Left ventricle myocardium inferior (tissue), 1 donor: ENCODE data around the gene HSPA1B. TPM values are rescaled to one million over a fixed set of nuclear protein-coding genes. Genes with fewer than 3 reads are reported as not detected.
"Not testable (repeated sequence)": the region's sequence is repeated elsewhere in the genome, so short reads cannot be mapped to it uniquely, and the experiment has no call there.

Source experiments
- DNase-seq: peaks from one replicate; pipeline ENCODE4 v3.0.0-alpha.2; 2020
- H3K27ac ChIP-seq: fragments of 200-600 bp; replicated peaks from 2 replicates; pipeline ENCODE4 v1.8.0; 2021
- H3K27me3 ChIP-seq: fragments of 200-600 bp; 2 replicates; pipeline ENCODE4 v1.8.0; 2021; ENCODE audit warnings: low read depth
- H3K36me3 ChIP-seq: fragments of 200-600 bp; 2 replicates; pipeline ENCODE4 v1.8.0; 2021
- H3K4me1 ChIP-seq: fragments of 200-600 bp; 2 replicates; pipeline ENCODE4 v1.8.0; 2021
- H3K4me3 ChIP-seq: fragments of 200-600 bp; 2 replicates; pipeline ENCODE4 v1.8.0; 2021; ENCODE audit warnings: mild to moderate bottlenecking, moderate library complexity
- H3K9me3 ChIP-seq: fragments of 200-600 bp; replicated peaks from 2 replicates; pipeline ENCODE4 v1.8.0; 2021
- intact Hi-C: fragments of 100-400 bp; cut with micrococcal nuclease; formaldehyde crosslinking; loops from one replicate; pipeline ENCODE4 v1.11.0; 2022
- total RNA-seq: library from RNA; stranded (reverse); fragmentation: NEBNext Ultra II Directional; extraction: Animal tissue kit (Norgen Biotek cat#: 25700); gene quantifications from one replicate; pipeline ENCODE4 v1.2.1, GENCODE V29; 2021
- TF ChIP-seq, protein P1 (sequence below): fragments of 200-600 bp; IDR thresholded peaks from 2 replicates; pipeline ENCODE4 v1.8.0; 2021; ENCODE audit warnings: antibody characterized with exemption, mild to moderate bottlenecking, borderline replicate concordance
- donor health status: DM: no; HTN: yes; CAD: no; lungs with severe emphysema.

HSPA1B gene
- total RNA-seq, 1 donor from 2014 or later = 184 TPM

DNA sequence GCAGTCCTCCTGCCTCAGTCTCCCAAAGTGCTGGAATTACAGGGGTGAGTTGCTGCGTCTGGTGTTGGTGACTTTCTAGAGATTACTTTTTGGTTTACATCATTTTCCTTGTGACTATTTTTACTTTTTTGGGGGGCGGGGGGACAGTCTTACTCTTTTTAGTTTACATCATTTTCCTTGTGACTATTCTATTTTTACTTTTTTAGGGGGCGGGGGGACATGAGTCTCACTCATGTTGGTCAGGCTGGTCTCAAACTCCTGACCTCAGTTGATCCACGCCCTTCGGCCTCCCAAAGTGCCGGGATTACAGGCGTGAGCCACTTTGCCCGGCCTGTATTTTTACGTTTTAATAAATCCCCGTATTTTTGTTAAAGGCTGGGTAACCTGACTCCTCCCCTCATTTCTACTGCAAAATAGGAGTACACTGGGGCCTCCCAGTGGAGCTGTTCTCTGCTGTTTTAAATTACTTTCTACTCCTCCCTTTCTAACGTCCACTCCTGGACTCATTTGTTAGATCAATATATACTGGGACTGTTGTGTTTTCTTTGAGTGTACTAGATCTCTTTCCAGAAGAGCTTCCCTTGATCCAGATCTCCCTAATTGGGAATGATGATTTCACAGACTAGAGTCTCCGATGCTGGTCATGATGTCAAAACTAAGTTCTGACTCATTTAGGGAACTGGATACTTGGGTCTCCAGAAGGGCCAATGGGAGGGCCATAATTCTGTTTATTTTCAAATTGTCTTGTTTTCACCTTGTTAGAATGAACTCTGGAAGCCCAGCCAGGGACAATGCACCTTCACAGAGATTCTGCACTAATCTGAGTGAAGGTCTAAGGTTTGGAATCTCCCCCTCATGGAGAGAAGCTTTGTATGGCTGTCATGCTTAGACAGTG, 9.2 kb downstream of the HSPA1B start:
- H3K4me3 ChIP-seq = peak overlapping the region; percentile 99
- no peaks in the 10 kb centered on the region for H3K27me3 ChIP-seq
- peaks cover 51% of the 10 kb centered on the region for H3K36me3 ChIP-seq
- TF ChIP-seq, protein P1, sequence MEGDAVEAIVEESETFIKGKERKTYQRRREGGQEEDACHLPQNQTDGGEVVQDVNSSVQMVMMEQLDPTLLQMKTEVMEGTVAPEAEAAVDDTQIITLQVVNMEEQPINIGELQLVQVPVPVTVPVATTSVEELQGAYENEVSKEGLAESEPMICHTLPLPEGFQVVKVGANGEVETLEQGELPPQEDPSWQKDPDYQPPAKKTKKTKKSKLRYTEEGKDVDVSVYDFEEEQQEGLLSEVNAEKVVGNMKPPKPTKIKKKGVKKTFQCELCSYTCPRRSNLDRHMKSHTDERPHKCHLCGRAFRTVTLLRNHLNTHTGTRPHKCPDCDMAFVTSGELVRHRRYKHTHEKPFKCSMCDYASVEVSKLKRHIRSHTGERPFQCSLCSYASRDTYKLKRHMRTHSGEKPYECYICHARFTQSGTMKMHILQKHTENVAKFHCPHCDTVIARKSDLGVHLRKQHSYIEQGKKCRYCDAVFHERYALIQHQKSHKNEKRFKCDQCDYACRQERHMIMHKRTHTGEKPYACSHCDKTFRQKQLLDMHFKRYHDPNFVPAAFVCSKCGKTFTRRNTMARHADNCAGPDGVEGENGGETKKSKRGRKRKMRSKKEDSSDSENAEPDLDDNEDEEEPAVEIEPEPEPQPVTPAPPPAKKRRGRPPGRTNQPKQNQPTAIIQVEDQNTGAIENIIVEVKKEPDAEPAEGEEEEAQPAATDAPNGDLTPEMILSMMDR = no peak
- H3K9me3 ChIP-seq = no peaks in the 10 kb centered on the region
- peaks cover 56% of the 10 kb centered on the region for H3K4me1 ChIP-seq
- intact Hi-C loops = no loop called here
- no peak for DNase-seq
- H3K27ac ChIP-seq = peak overlapping the region; percentile 97

DNA sequence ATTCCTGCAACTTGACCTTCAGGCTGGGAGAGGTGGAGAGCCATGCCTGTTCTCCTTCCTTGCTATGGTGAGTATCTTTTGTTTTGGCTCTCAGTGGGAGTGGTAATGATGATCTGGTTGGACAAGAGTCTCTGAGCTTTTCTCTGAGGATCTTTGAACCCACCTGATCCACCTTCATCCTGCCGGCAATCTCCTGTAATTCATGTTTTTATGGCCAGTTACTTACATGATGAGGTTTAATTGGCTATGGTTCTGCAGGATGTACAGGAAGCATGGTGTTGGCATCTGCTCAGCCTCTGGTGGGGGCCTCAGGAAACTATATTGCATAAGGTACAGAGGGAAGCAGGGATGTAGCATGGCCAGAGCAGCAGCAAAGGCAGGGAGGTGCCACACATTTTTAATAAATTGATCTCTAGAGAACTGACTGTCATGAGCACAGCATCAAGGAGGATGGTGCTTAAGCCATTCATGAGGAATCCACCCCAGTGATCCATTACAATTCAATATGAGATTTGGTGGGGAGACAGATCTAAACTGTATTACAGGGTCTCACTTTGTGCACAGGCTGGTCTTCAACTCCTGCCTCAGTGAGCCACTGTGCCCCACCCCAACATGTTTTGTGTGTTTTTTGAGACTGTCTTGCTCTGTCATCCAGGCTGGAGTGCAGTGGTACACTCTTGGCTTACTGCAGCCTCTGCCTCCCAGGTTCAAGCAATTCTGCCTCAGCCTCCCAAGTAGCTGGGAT, 10.0 kb downstream of the HSPA1B start:
- Histone ChIP-seq H3K36me3 (peaks cover 51% of the 10 kb centered on the region), H3K27ac (peak overlapping the region; percentile 97), H3K9me3 (no peaks in the 10 kb centered on the region), H3K4me1 (peaks cover 54% of the 10 kb centered on the region), H3K27me3 (no peaks in the 10 kb centered on the region), H3K4me3 (peak overlapping the region; percentile 99)
- DNase-seq = no peak
- TF ChIP-seq, protein P1 = no peak
- intact Hi-C loops = no loop called here

DNA sequence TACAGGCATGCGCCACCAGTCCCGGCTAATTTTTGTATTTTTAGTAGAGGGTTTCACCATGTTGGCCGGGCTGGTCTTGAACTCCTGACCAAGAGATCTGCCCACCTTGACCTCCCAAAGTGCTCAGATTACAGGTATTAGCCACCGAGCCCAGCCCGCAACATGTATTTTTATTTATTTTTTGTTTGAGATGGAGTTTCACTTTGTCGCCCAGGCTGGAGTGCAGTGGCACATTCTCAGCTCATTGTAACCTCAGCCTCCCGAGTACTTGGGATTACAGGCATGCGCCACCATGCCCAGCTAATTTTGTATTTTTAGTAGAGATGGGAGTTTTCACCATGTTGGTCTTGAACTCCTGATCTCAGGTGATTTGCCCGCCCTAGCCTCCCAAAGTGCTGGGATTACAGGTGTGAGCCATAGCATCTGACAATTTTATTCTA, 10.6 kb downstream of the HSPA1B start:
- intact Hi-C loops = not testable (repeated sequence)
- H3K4me1 ChIP-seq = peaks cover 51% of the 10 kb centered on the region

GRCh38 chr6:31838968-31839367, 11.4 kb downstream of the HSPA1B start:
- TF ChIP-seq, protein P1 = no peak
- no peak for DNase-seq
- Histone ChIP-seq H3K27ac (no peak overlapping the region), H3K4me1 (peaks cover 47% of the 10 kb centered on the region), H3K27me3 (no peaks in the 10 kb centered on the region), H3K36me3 (peaks cover 51% of the 10 kb centered on the region), H3K9me3 (no peaks in the 10 kb centered on the region), H3K4me3 (no peak overlapping the region)
- intact Hi-C loops = no loop called here

More for the DNA sequence above, 10.6 kb downstream of the HSPA1B start:
- peak overlapping the region; percentile 97 for H3K27ac ChIP-seq
- DNase-seq, H3K27me3 ChIP-seq, H3K9me3 ChIP-seq: not testable (repeated sequence)
- H3K36me3 ChIP-seq = peaks cover 51% of the 10 kb centered on the region
- H3K4me3 ChIP-seq = peak overlapping the region; percentile 99

DNA sequence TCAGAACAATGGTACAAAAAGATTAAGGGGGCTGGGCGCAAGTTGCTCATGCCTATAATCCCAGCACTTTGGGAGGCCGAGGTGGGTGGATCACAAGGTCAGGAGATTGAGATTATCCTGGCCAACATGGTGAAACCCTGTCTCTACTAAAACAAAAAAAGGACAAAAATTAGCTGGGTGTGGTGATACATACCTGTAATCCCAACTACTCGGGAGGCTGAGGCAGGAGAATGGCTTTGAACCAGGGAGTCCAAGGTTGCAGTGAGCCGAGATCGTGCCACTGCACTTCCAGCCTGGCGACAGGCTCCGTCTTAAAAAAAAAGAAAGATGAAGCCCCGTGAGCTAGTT, 12.2 kb downstream of the HSPA1B start:
- H3K9me3 ChIP-seq, H3K27me3 ChIP-seq, intact Hi-C loops, H3K27ac ChIP-seq, DNase-seq, H3K4me3 ChIP-seq: not testable (repeated sequence)
- Histone ChIP-seq H3K4me1 (peaks cover 43% of the 10 kb centered on the region), H3K36me3 (peaks cover 51% of the 10 kb centered on the region)

GRCh38 chr6:31842053-31842452, 14.5 kb downstream of the HSPA1B start:
- H3K9me3 ChIP-seq = no peaks in the 10 kb centered on the region
- H3K27ac ChIP-seq = no peak overlapping the region
- H3K36me3 ChIP-seq = peaks cover 46% of the 10 kb centered on the region
- no peaks in the 10 kb centered on the region for H3K27me3 ChIP-seq
- no peak for DNase-seq
- peaks cover 20% of the 10 kb centered on the region for H3K4me1 ChIP-seq
- TF ChIP-seq, protein P1 = no peak
- intact Hi-C loops = no loop called here
- H3K4me3 ChIP-seq = no peak overlapping the region
